ENCODE data around the gene GRID2. TPM values are rescaled to one million over a fixed set of nuclear protein-coding genes. Genes with fewer than 3 reads are reported as not detected.

GRID2 gene
- total RNA-seq, 1 donor = not detected

GRCh38 chr4:92516450-92516849 lies 212.7 kb downstream of the GRID2 start:
- TF ChIP-seq CTCF (IDR thresholded peaks at IDR 0.05; ENCODE audit: extremely low read depth, low read depth, low read length) = no peak
- Histone ChIP-seq H3K79me2 (ENCODE audit: insufficient read depth, low read length) (no peaks in the 10 kb centered on the region), H3K27me3 (ENCODE audit: insufficient read depth, low read length) (no peaks in the 10 kb centered on the region), H4K20me1 (ENCODE audit: insufficient read depth, low read length) (no peaks in the 10 kb centered on the region), H3K27ac (ENCODE audit: low read depth, low read length) (no peak overlapping the region), H3K4me2 (ENCODE audit: insufficient read depth, low read length) (no peak overlapping the region), H3K9me3 (ENCODE audit: low read depth, low read length) (peaks cover 3% of the 10 kb centered on the region), H3K4me3 (ENCODE audit: insufficient read depth, low read length) (no peak overlapping the region), H3K4me1 (ENCODE audit: insufficient read depth, low read length) (no peaks in the 10 kb centered on the region), H3K36me3 (ENCODE audit: insufficient read depth, low read length) (no peaks in the 10 kb centered on the region), H2AFZ (ENCODE audit: low read length) (no peak overlapping the region)
- no peak for DNase-seq (ENCODE audit: insufficient read length, low spot score, missing footprints)

- Histone ChIP-seq H4K20me1 (ENCODE audit: insufficient read depth, low read length) (no peaks in the 10 kb centered on the region), H3K79me2 (ENCODE audit: insufficient read depth, low read length) (no peaks in the 10 kb centered on the region), H3K4me2 (ENCODE audit: insufficient read depth, low read length) (no peak overlapping the region), H3K9me3 (ENCODE audit: low read depth, low read length) (peaks cover 3% of the 10 kb centered on the region), H3K27me3 (ENCODE audit: insufficient read depth, low read length) (no peaks in the 10 kb centered on the region), H3K4me1 (ENCODE audit: insufficient read depth, low read length) (no peaks in the 10 kb centered on the region), H3K27ac (ENCODE audit: low read depth, low read length) (no peak overlapping the region), H3K4me3 (ENCODE audit: insufficient read depth, low read length) (no peak overlapping the region), H2AFZ (ENCODE audit: low read length) (no peak overlapping the region), H3K36me3 (ENCODE audit: insufficient read depth, low read length) (no peaks in the 10 kb centered on the region)
- TF ChIP-seq CTCF (IDR thresholded peaks at IDR 0.05; ENCODE audit: extremely low read depth, low read depth, low read length) = no peak
- DNase-seq (ENCODE audit: insufficient read length, low spot score, missing footprints) = no peak
These were observed 216.0 kb downstream of the GRID2 start for GRCh38 chr4:92519727-92520126.

- H3K79me2 ChIP-seq (ENCODE audit: insufficient read depth, low read length) = no peaks in the 10 kb centered on the region
- no peaks in the 10 kb centered on the region for H3K27me3 ChIP-seq (ENCODE audit: insufficient read depth, low read length)
- H3K4me1 ChIP-seq (ENCODE audit: insufficient read depth, low read length) = no peaks in the 10 kb centered on the region
- DNase-seq (ENCODE audit: insufficient read length, low spot score, missing footprints) = no peak
- peaks cover 3% of the 10 kb centered on the region for H3K9me3 ChIP-seq (ENCODE audit: low read depth, low read length)
- TF ChIP-seq CTCF (IDR thresholded peaks at IDR 0.05; ENCODE audit: extremely low read depth, low read depth, low read length) = no peak
- H3K4me2 ChIP-seq (ENCODE audit: insufficient read depth, low read length) = no peak overlapping the region
- H2AFZ ChIP-seq (ENCODE audit: low read length) = no peak overlapping the region
- no peak overlapping the region for H3K4me3 ChIP-seq (ENCODE audit: insufficient read depth, low read length)
- H3K27ac ChIP-seq (ENCODE audit: low read depth, low read length) = no peak overlapping the region
- no peaks in the 10 kb centered on the region for H4K20me1 ChIP-seq (ENCODE audit: insufficient read depth, low read length)
- H3K36me3 ChIP-seq (ENCODE audit: insufficient read depth, low read length) = no peaks in the 10 kb centered on the region
These were observed 216.8 kb downstream of the GRID2 start for GRCh38 chr4:92520563-92520962.

- Histone ChIP-seq H2AFZ (ENCODE audit: low read length) (no peak overlapping the region), H3K9me3 (ENCODE audit: low read depth, low read length) (no peaks in the 10 kb centered on the region), H3K4me1 (ENCODE audit: insufficient read depth, low read length) (no peaks in the 10 kb centered on the region), H4K20me1 (ENCODE audit: insufficient read depth, low read length) (no peaks in the 10 kb centered on the region), H3K4me2 (ENCODE audit: insufficient read depth, low read length) (no peak overlapping the region), H3K27ac (ENCODE audit: low read depth, low read length) (no peak overlapping the region), H3K36me3 (ENCODE audit: insufficient read depth, low read length) (no peaks in the 10 kb centered on the region), H3K27me3 (ENCODE audit: insufficient read depth, low read length) (no peaks in the 10 kb centered on the region), H3K79me2 (ENCODE audit: insufficient read depth, low read length) (no peaks in the 10 kb centered on the region), H3K4me3 (ENCODE audit: insufficient read depth, low read length) (no peak overlapping the region)
- no peak for DNase-seq (ENCODE audit: insufficient read length, low spot score, missing footprints)
- no peak for TF ChIP-seq CTCF (IDR thresholded peaks at IDR 0.05; ENCODE audit: extremely low read depth, low read depth, low read length)
These were observed 218.2 kb downstream of the GRID2 start for GRCh38 chr4:92521941-92522340.
